Osteoblast (primary cell): ENCODE results near the gene RRP36. TPM values are rescaled to one million over a fixed set of nuclear protein-coding genes. Genes with fewer than 3 reads are reported as not detected.

ENCODE experiments used
- DNase-seq: peaks from one replicate; pipeline ENCODE4 v3.0.0; 2011; ENCODE audit warnings: low spot score, mixed read lengths; ENCODE audit not compliant: insufficient read length; ENCODE audit errors: missing footprints
- H2AFZ ChIP-seq: 2 replicates; pipeline ENCODE4 v1.6.0; 2011; ENCODE audit warnings: mild to moderate bottlenecking, low read length
- H3K27ac ChIP-seq: 2 replicates; pipeline ENCODE4 v1.5.1; 2011; ENCODE audit warnings: mild to moderate bottlenecking, low read depth, low read length, moderate library complexity
- H3K27me3 ChIP-seq: 2 replicates; pipeline ENCODE4 v1.6.0; 2012; ENCODE audit warnings: mild to moderate bottlenecking, control low read depth, inconsistent platforms, low read length, moderate library complexity; ENCODE audit not compliant: insufficient read depth
- H3K36me3 ChIP-seq: 2 replicates; pipeline ENCODE4 v1.5.1; 2011; ENCODE audit warnings: mild to moderate bottlenecking, low read length, control low read depth, moderate library complexity; ENCODE audit not compliant: insufficient read depth
- H3K4me1 ChIP-seq: 2 replicates; pipeline ENCODE4 v1.5.1; 2011; ENCODE audit warnings: mild to moderate bottlenecking, low read length, control low read depth, moderate library complexity; ENCODE audit not compliant: insufficient read depth
- H3K4me2 ChIP-seq: 2 replicates; pipeline ENCODE4 v1.6.0; 2011; ENCODE audit warnings: mild to moderate bottlenecking, low read length; ENCODE audit not compliant: insufficient read depth
- H3K4me3 ChIP-seq: fragments of 200-600 bp; sonication (generic); 3 replicates; pipeline ENCODE4 v1.5.1; 2012; ENCODE audit warnings: mild to moderate bottlenecking, low read length, inconsistent platforms; ENCODE audit not compliant: insufficient read depth
- H3K79me2 ChIP-seq: 2 replicates; pipeline ENCODE4 v1.6.0; 2012; ENCODE audit warnings: mild to moderate bottlenecking, low read length, control low read depth, inconsistent platforms; ENCODE audit not compliant: insufficient read depth
- H3K9me3 ChIP-seq: 2 replicates; pipeline ENCODE4 v1.5.1; 2011; ENCODE audit warnings: low read depth, low read length, control low read depth
- H4K20me1 ChIP-seq: 2 replicates; pipeline ENCODE4 v1.6.0; 2012; ENCODE audit warnings: mild to moderate bottlenecking, low read length, control low read depth; ENCODE audit not compliant: insufficient read depth
- total RNA-seq: library from RNA; depleted of rRNA; stranded (reverse); fragments of >200 nt; gene quantifications from 2 replicates; pipeline ENCODE4 v1.2.3, GENCODE V29; 2012
- TF ChIP-seq, protein P1 (sequence below): IDR thresholded peaks from 2 replicates; pipeline ENCODE4 v1.5.1; 2011; ENCODE audit warnings: mild to moderate bottlenecking, low read depth, low read length, moderate library complexity; ENCODE audit errors: extremely low read depth

The RRP36 gene
- total RNA-seq, 1 donor, result 84.0 TPM

DNA sequence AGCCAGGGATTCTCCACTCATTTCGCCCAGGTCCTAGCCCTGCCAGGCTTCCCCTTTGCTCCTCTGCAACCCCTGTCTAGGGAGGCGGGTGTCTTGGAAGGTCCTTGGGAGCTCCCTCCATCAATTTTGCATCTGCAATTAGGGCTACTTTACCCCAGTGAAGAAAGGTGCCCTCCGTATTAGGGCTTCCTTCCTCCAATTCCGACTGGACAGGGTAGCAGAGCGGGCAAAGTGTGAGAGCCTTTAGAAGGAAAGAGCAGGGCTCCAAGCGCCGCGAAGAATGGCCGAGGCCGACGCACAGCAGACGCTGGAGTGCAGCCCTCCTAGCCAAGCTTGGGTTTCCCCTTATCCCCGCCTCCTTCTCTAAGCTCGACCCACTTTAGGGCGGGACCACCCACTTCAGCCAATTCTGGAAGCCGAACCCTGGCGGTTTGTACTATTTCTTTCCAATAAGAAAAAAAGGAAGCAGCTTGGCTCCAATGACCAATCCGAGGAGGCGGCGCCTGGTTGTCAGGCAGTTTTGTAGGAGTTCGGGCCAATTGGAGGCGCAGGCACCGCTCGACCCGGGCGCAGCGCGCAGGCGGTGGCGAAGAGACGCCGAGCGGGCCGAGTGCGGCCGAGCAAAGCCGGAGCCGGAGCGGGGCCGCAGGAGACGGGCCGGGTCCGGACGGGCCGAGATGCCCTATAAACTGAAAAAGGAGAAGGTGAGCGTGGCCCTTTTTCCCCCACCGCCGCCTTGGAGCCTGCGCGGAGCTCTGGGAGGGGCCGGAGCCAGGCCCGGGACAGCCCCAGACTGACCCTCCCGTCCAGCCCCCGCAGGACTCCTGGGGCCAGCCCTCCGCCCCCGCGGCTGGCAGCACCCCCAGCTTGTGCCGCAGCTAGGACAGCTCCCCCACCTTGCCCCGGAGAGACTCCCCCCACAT is 37.2 kb upstream of the RRP36 start, which contains the start of gene PPP2R5D:
Gene PPP2R5D, plus strand, starts transcription at position 570 of the 923 bp plus-strand sequence. Its CDS starts 108 bp downstream, at position 678.
- no peaks in the 10 kb centered on the region for H3K9me3 ChIP-seq
- peak within 1 kb of the TSS; percentile 81 for H3K4me3 ChIP-seq
- H4K20me1 ChIP-seq, result peaks cover 22% of the 10 kb centered on the region
- no peaks in the 10 kb centered on the region for H3K36me3 ChIP-seq
- peak within 1 kb of the TSS; percentile 95 for H3K4me2 ChIP-seq
- peaks cover 35% of the 10 kb centered on the region for H3K79me2 ChIP-seq
- TF ChIP-seq, protein P1, sequence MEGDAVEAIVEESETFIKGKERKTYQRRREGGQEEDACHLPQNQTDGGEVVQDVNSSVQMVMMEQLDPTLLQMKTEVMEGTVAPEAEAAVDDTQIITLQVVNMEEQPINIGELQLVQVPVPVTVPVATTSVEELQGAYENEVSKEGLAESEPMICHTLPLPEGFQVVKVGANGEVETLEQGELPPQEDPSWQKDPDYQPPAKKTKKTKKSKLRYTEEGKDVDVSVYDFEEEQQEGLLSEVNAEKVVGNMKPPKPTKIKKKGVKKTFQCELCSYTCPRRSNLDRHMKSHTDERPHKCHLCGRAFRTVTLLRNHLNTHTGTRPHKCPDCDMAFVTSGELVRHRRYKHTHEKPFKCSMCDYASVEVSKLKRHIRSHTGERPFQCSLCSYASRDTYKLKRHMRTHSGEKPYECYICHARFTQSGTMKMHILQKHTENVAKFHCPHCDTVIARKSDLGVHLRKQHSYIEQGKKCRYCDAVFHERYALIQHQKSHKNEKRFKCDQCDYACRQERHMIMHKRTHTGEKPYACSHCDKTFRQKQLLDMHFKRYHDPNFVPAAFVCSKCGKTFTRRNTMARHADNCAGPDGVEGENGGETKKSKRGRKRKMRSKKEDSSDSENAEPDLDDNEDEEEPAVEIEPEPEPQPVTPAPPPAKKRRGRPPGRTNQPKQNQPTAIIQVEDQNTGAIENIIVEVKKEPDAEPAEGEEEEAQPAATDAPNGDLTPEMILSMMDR, result no peak
- H3K27me3 ChIP-seq, result no peaks in the 10 kb centered on the region
- peak within 1 kb of the TSS; percentile 56 for H3K27ac ChIP-seq
- H2AFZ ChIP-seq, result peak within 1 kb of the TSS; percentile 82
- DNase-seq, result peak; percentile 99
- peaks cover 42% of the 10 kb centered on the region for H3K4me1 ChIP-seq

DNA sequence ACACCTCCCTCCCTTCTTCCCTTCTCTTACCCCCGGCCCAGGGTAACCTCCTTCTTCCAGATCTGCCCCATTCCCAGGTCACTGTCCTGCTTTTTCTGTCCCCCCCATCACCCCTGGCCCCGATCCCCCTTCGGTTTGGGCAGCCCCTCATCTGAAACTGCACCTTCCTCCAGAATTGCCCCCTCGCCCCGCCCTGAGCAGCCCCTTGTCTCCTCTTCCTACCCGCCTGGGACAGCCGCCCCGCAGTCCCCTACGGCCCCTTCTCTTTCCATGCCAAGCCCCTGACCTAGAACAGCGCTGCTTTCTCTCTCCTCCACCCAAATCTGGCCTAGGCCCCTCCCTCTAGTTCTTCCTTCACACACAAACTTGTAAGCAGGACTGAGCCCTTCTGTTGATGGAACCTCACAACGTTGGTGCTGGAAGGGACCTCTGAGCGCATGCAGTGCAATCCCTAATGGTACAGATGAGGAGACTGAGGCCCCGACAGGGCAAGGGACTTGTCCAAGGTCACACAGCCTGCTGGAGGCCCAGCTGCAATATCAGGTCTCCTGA is 36.4 kb upstream of the RRP36 start:
- no peak for DNase-seq
- Histone ChIP-seq H3K36me3 (peaks cover 6% of the 10 kb centered on the region), H3K4me1 (peaks cover 35% of the 10 kb centered on the region), H4K20me1 (peaks cover 22% of the 10 kb centered on the region), H3K4me2 (peak overlapping the region; percentile 87), H3K4me3 (peak overlapping the region; percentile 81), H3K27me3 (no peaks in the 10 kb centered on the region), H3K79me2 (peaks cover 36% of the 10 kb centered on the region), H3K9me3 (no peaks in the 10 kb centered on the region), H2AFZ (peak overlapping the region; percentile 64), H3K27ac (peak overlapping the region; percentile 56)
- TF ChIP-seq, protein P1, result no peak

DNA sequence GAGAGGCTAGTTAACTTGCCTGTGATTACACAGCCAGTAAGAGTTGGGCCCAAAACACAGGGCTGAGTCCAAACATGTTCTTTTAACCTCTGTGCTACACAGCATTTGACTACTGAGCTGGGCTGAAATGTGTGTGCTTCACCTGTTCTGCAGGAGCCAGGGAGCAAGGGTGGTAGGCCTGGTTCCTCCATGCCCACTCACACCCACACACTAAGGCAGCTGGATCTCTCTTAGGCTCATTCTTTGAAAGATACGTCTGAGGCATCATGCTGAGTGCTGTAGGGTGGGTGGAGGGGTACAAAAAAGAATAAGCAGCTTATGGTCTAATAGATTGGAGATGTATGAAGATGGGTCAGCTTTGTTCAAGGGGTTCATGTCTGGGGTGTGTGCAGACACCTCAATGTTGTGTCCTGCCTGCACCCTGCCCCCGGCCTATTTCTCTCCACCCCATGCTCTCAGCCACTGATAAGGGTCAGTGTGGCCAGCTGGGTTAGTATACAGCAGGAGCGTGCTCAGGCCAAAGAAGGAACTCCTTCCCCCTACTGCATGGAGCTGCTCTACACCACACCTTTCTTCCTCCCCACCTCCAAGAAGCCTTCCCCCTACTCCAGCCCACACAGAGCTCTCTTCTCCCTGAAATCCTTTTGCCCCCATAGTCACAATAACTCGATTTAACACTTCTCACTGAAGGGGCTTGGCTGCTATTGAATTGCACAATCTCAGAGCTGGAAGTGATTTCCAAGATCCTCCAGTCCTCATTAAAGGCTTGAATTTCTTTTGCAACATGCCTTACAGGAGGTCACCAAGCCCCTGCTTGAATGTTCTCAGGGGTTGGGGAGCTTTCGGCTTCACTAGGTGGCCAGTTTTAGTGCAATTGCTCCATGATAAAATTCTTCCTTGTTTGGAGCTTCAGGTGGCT is 33.6 kb upstream of the RRP36 start:
- Histone ChIP-seq H3K27me3 (no peaks in the 10 kb centered on the region), H2AFZ (no peak overlapping the region), H3K9me3 (no peaks in the 10 kb centered on the region), H4K20me1 (peaks cover 22% of the 10 kb centered on the region), H3K79me2 (peaks cover 46% of the 10 kb centered on the region), H3K4me1 (peaks cover 34% of the 10 kb centered on the region), H3K27ac (no peak overlapping the region), H3K36me3 (peaks cover 20% of the 10 kb centered on the region), H3K4me2 (no peak overlapping the region), H3K4me3 (no peak overlapping the region)
- TF ChIP-seq, protein P1, result no peak
- no peak for DNase-seq
